ENCODE data around the gene C17orf78. TPM values are rescaled to one million over a fixed set of nuclear protein-coding genes. Genes with fewer than 3 reads are reported as not detected.

Gene C17orf78
- polyA plus RNA-seq, 1 donor (not counting 4 experiments of a cell fraction or from before 2014, with no cell fraction given): not detected

GRCh38 chr17:37358098-37358829 lies 17.5 kb upstream of the C17orf78 start:
- H3K4me1 ChIP-seq (ENCODE audit: control insufficient read depth, extremely low read depth, insufficient read depth, low read length): peaks cover 44% of the 10 kb centered on the region
- H3K36me3 ChIP-seq (ENCODE audit: control insufficient read depth in 2 of 2, extremely low read depth in 1 of 2, insufficient read depth in 2 of 2, low read length in 2 of 2): peaks cover 5 to 6% of the 10 kb centered on the region in 2 experiments
- TF ChIP-seq EZH2 (IDR thresholded peaks at IDR 0.05; ENCODE audit: low read length): no peak
- TF ChIP-seq, protein P1, sequence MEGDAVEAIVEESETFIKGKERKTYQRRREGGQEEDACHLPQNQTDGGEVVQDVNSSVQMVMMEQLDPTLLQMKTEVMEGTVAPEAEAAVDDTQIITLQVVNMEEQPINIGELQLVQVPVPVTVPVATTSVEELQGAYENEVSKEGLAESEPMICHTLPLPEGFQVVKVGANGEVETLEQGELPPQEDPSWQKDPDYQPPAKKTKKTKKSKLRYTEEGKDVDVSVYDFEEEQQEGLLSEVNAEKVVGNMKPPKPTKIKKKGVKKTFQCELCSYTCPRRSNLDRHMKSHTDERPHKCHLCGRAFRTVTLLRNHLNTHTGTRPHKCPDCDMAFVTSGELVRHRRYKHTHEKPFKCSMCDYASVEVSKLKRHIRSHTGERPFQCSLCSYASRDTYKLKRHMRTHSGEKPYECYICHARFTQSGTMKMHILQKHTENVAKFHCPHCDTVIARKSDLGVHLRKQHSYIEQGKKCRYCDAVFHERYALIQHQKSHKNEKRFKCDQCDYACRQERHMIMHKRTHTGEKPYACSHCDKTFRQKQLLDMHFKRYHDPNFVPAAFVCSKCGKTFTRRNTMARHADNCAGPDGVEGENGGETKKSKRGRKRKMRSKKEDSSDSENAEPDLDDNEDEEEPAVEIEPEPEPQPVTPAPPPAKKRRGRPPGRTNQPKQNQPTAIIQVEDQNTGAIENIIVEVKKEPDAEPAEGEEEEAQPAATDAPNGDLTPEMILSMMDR (optimal IDR thresholded peaks at IDR 0.05 in 1 of 3, IDR thresholded peaks at IDR 0.05 in 1 of 3, conservative IDR thresholded peaks at IDR 0.05 in 1 of 3; ENCODE audit: extremely low read depth in 1 of 3, insufficient read depth in 2 of 3, low read length in 3 of 3): no peak
- H2AFZ ChIP-seq (ENCODE audit: control insufficient read depth, low read length): peak overlapping the region; percentile 43
- no peaks in the 10 kb centered on the region for H3K9me1 ChIP-seq (ENCODE audit: control insufficient read depth, extremely low read depth, insufficient read depth, low read length)
- DNase-seq (ENCODE audit: low read depth, low spot score) (no peak), FAIRE-seq (no peak)
- H3K27me3 ChIP-seq (ENCODE audit: control insufficient read depth, extremely low read depth, insufficient read depth, low read length): no peaks in the 10 kb centered on the region
- peak overlapping the region; percentile 96 for H3K9ac ChIP-seq (ENCODE audit: control insufficient read depth, extremely low read depth, insufficient read depth, low read length)
- no peaks in the 10 kb centered on the region for H3K9me3 ChIP-seq (ENCODE audit: control insufficient read depth, low read depth, low read length)
- H3K4me2 ChIP-seq (ENCODE audit: control insufficient read depth, extremely low read depth, insufficient read depth, low read depth, low read length): peak overlapping the region; percentile 98
- H3K79me2 ChIP-seq (ENCODE audit: control insufficient read depth, insufficient read depth, low read length): peaks cover 55% of the 10 kb centered on the region
- H3K4me3 ChIP-seq (ENCODE audit: control insufficient read depth in 2 of 3, extremely low read depth in 1 of 3, insufficient read depth in 2 of 3, low read depth in 1 of 3, low read length in 3 of 3): peak overlapping the region; percentile 81 to 99 (median 95)
- no peaks in the 10 kb centered on the region for H4K20me1 ChIP-seq (ENCODE audit: control insufficient read depth, extremely low read depth, insufficient read depth, low read length)
- H3K27ac ChIP-seq (ENCODE audit: control insufficient read depth, insufficient read depth, low read length): peak overlapping the region; percentile 86
- dilution Hi-C loops (cut with MboI; ENCODE audit: extremely low pct_ligation_motif_present, low sequenced_read_pairs): no loop called here

DNA sequence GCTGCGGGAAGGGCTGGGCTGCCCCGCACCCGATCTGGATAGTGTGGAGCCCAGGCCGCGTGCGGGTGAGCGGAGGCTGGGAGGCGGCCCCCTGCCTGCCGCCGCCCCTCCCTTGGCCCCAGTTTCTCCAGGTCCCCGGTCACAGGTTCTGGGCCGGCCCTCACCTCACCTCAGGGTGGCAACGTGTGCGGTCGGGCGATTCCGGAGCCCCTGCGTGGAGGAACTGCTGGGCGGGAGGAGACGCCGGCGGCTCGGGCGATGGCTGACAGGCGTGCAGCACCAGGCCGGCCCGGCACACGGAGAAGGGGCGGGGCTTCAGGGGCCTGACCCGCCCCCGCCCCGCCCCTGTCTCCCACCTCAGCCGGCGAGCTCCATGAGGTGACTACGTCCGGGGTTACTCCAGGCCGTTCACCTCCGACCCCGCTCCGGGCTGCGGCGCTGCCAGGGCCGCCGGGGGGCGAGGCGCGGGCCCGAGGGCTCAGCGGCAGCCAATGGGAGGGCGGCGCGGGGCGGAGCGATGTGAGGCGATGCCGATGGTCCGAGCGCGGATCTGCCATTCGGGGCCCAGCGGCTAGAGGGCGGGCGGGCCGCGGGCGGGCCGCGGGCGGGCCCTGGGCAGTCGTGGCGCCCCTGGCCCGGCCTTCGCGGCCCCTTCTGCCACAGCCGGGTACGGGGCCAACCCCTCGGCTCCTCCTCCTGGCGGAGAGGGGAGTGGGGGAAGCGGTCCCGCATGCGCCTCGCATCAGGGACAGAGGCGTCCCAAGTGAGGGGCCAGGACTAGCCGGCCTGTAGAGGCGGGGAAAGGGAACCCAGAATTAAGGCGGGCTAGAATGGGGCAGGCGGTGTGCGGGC lies 16.7 kb upstream of the C17orf78 start:
- peaks cover 44% of the 10 kb centered on the region for H3K4me1 ChIP-seq (ENCODE audit: control insufficient read depth, extremely low read depth, insufficient read depth, low read length)
- no peak for TF ChIP-seq EZH2 (IDR thresholded peaks at IDR 0.05; ENCODE audit: low read length)
- TF ChIP-seq, protein P1 (optimal IDR thresholded peaks at IDR 0.05 in 1 of 3, IDR thresholded peaks at IDR 0.05 in 1 of 3, conservative IDR thresholded peaks at IDR 0.05 in 1 of 3; ENCODE audit: extremely low read depth in 1 of 3, insufficient read depth in 2 of 3, low read length in 3 of 3): no peak
- no peaks in the 10 kb centered on the region for H3K9me1 ChIP-seq (ENCODE audit: control insufficient read depth, extremely low read depth, insufficient read depth, low read length)
- H2AFZ ChIP-seq (ENCODE audit: control insufficient read depth, low read length): peak overlapping the region; percentile 82
- H3K36me3 ChIP-seq (ENCODE audit: control insufficient read depth in 2 of 2, extremely low read depth in 1 of 2, insufficient read depth in 2 of 2, low read length in 2 of 2): peaks cover 2 to 3% of the 10 kb centered on the region in 2 experiments
- peak overlapping the region; percentile 98 for H3K4me2 ChIP-seq (ENCODE audit: control insufficient read depth, extremely low read depth, insufficient read depth, low read depth, low read length)
- H3K4me3 ChIP-seq (ENCODE audit: control insufficient read depth in 2 of 3, extremely low read depth in 1 of 3, insufficient read depth in 2 of 3, low read depth in 1 of 3, low read length in 3 of 3): peak overlapping the region; percentile 81 to 99 (median 95)
- H3K27ac ChIP-seq (ENCODE audit: control insufficient read depth, insufficient read depth, low read length): peak overlapping the region; percentile 86
- no peaks in the 10 kb centered on the region for H4K20me1 ChIP-seq (ENCODE audit: control insufficient read depth, extremely low read depth, insufficient read depth, low read length)
- no peaks in the 10 kb centered on the region for H3K27me3 ChIP-seq (ENCODE audit: control insufficient read depth, extremely low read depth, insufficient read depth, low read length)
- no peaks in the 10 kb centered on the region for H3K9me3 ChIP-seq (ENCODE audit: control insufficient read depth, low read depth, low read length)
- dilution Hi-C loops (cut with MboI; ENCODE audit: extremely low pct_ligation_motif_present, low sequenced_read_pairs): no loop called here
- no peak for FAIRE-seq
- peaks cover 47% of the 10 kb centered on the region for H3K79me2 ChIP-seq (ENCODE audit: control insufficient read depth, insufficient read depth, low read length)
- peak; percentile 57 for DNase-seq (ENCODE audit: low read depth, low spot score)
- H3K9ac ChIP-seq (ENCODE audit: control insufficient read depth, extremely low read depth, insufficient read depth, low read length): peak overlapping the region; percentile 96
